GM21526 (cell line): ENCODE data around the gene PRSS36.
"Not testable (repeated sequence)": the region's sequence is repeated elsewhere in the genome, so short reads cannot be mapped to it uniquely, and the experiment has no call there.

Experiments used
- ATAC-seq: cut with Tn5 transposase; IDR thresholded peaks from one replicate; pipeline ENCODE4 v1.9.1; 2021; ENCODE audit warnings: moderate library complexity; ENCODE audit not compliant: unreplicated experiment, low FRiP score

The PRSS36 gene

DNA sequence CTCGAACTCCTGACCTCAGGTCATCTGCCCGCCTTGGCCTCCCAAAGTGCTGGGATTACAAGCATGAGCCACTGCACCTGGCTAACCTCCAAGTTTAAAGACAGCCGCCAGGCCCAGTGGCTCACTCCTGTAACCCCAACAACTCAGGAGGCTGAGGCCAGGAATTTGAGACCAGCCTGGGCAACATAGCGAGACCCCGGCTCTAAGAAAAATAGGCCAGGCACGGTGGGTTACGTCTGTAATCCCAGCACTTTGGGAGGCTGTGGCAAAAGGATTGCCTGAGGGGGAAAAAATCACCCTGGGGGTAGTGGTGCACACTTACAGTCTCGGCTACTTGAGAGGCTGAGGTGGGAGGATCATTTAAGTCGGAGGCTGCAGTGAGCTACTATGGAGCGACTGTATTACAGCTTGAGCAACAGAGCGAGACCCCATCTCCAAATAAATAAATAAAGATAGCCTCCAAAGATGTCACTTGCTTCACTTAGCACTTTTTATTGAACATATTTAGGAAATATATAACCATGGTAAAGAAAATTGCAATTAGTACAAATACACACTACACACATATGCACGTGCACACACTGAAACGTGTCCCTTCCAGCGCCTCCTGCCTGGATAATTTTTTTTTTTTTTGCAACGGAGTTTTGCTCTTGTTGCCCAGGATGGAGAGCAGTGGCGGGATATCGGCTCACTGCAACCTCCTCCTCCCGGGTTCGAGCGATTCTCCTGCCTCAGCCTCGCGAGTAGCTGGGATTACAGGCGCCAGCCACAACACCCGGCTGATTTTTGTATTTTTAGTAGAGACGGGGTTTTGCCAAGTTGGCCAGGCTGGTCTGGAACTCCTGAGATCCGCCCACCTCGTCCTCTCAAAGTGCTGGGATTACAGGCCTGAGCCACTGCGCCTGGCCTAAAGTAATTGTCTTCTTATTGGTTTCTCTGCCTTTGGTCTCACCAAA is 43.1 kb downstream of the PRSS36 start:
- ATAC-seq = no peak

- ATAC-seq = no peak
These were observed 44.1 kb downstream of the PRSS36 start for GRCh38 chr16:31105677-31106213.

DNA sequence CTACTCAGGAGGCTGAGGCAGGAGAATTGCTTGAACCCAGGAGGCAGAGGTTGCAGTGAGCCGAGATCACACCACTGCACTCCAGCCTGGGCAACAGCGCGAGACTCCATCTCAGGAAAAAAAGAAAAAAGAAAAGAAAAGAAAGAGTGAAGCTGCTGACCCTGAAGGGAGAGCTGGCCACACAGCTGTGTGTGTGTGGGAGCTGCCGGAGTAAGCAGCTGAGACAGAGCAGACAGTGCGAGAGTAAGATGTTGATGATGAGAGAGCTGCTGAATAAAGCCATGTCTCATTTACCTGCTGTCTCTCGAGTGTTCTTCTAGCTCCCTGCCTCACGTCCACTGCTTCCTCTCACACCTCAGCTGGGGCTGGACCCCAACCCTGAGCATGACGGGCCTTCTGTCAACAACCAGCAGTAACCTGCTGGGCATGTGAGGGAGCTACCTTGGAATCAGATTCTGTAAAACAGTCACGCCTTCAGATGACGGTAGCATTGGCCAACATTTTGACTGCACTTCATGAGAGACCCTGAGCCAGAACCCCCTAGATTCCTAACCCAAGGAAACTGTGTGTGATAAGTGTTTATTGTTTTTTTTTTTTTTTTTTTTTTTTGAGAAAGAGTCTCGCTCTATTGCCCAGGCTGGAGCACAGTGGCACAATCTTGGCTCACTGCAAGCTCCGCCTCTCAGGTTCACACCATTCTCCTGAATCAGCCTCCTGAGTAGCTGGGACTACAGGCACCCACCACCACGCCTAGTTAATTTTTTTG is 48.8 kb downstream of the PRSS36 start:
- ATAC-seq = not testable (repeated sequence)

GRCh38 chr16:31099860-31100638 is 49.8 kb downstream of the PRSS36 start:
- ATAC-seq = no peak

DNA sequence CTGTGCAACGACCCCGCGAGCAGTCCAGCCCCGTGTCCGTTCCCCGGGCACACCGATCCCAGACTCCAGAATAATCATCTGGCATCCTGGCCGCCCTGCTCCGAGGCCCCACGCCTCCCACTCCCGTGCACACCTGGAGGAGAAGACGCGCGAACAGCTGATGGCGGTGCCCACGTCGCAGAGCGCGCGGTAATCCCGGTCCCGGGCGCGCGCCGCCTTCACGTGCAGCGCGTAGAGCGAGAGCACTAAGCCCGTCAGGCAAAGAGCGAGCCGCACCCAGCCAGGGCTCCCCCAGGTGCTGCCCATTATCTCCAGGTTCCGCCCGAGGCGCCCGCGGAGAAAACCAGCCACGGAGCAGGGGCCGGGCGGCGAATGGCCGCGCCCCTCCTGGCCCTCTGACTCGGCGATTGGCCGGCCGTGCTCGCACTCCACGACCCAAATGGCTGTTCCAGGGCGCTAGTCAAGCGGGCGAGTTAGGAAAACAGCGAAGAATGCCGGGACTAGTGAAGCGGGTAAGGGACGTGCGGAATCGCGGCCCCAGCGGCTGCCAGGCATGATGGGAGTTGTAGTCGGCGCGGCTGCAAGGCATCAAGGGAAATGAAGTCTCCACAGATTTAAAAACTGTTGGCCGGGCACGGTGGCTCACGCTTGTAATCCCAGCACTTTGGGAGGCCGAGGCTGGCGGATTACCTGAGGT is 55.3 kb downstream of the PRSS36 start, which contains the start of gene VKORC1:
Gene VKORC1, minus strand, starts transcription at position 374 of the 697 bp plus-strand sequence. Its CDS starts 68 bp downstream, at position 306.
- peak; percentile 65 for ATAC-seq

DNA sequence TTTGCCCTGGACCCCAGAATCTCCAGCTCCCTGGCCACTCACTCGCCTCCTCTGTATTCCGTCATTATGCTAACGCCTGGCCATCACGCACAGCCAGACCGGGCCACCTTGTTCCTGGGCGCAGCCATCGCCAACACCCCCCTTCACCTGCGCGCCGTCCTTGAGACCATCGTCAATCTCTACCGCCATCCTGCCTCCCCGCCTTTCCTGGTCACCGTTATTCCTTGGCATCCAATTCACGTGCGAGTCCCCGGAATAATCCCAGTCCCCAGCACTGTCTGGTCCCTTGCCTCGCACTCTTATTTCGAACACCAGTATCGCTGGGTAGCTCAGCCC is 55.8 kb downstream of the PRSS36 start:
- ATAC-seq = peak; percentile 12

DNA sequence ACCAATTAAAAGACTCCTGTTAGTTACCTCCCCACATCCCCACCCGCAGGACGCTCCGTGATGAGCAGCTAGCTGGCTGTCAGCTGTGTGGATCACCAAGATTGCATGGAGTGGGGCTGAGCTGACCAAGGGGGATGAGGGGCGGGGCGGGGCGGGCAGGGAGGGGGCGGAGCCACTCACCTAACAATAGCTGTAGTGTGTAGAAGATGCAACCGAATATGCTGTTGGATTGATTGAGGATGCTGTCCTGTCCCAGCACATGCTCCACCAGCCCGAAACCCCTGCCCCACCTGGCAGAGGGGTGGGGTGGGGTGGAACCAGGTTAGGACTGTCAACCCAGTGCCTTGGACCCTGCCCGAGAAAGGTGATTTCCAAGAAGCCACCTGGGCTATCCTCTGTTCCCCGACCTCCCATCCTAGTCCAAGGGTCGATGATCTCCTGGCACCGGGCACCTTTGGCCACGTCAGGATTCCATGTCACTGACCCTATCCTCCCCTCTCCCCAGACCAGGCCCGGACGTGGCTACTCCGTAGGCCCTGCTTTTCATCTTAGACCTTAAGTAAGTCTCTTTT is 56.6 kb downstream of the PRSS36 start:
- no peak for ATAC-seq

GRCh38 chr16:31092330-31092729 is 57.5 kb downstream of the PRSS36 start:
- no peak for ATAC-seq

- ATAC-seq = no peak
These were observed 59.3 kb downstream of the PRSS36 start for GRCh38 chr16:31090540-31090939.

DNA sequence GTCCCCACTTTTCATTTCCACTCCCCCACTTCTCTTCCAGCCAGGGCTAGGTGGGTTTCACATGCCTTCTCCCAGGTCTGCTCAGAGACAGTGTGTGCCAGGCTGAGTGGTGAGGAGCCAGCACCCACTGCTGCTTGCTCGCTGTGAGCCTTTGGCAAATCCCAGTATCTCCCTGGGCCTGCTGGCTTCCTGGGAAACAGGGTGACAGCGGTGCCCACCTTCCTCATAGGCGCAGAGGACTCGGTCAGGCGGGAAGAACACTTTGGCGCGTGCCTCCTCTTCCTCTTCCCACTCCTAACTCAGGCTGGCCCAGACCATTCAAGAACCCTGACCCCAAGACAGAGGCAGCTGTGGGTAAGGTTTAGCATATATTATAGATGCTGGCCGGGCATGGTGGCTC is 60.7 kb downstream of the PRSS36 start:
- no peak for ATAC-seq
